Measurements from ENCODE around the gene TP53INP2.
"Not testable (repeated sequence)": the region's sequence is repeated elsewhere in the genome, so short reads cannot be mapped to it uniquely, and the experiment has no call there.

TP53INP2 gene

GRCh38 chr20:34717230-34718095 is 13.3 kb downstream of the TP53INP2 start:
- no peak for TF ChIP-seq CTCF (IDR thresholded peaks at IDR 0.05; ENCODE audit: insufficient read depth, low read depth, low read length, missing control alignments)
- H3K4me3 ChIP-seq (ENCODE audit: low read length) = no peak overlapping the region
- DNase-seq (ENCODE audit: low read depth) = no peak

- not testable (repeated sequence) for DNase-seq (ENCODE audit: low read depth); H3K4me3 ChIP-seq (ENCODE audit: low read length)
Measured at GRCh38 chr20:34719242-34720017, 15.3 kb downstream of the TP53INP2 start.

- H3K4me3 ChIP-seq (ENCODE audit: low read length) = no peak overlapping the region
- DNase-seq (ENCODE audit: low read depth) = no peak
Measured at GRCh38 chr20:34720266-34720665, 16.1 kb downstream of the TP53INP2 start.

GRCh38 chr20:34722560-34722959 is 18.4 kb downstream of the TP53INP2 start:
- not testable (repeated sequence) for H3K4me3 ChIP-seq (ENCODE audit: low read length); DNase-seq (ENCODE audit: low read depth)

More at GRCh38 chr20:34720266-34720665, 16.1 kb downstream of the TP53INP2 start:
- no peak for TF ChIP-seq CTCF (IDR thresholded peaks at IDR 0.05; ENCODE audit: insufficient read depth, low read depth, low read length, missing control alignments)

GRCh38 chr20:34724172-34724571 is 20.0 kb downstream of the TP53INP2 start:
- H3K4me3 ChIP-seq (ENCODE audit: low read length) = no peak overlapping the region
- DNase-seq (ENCODE audit: low read depth) = no peak
- no peak for TF ChIP-seq CTCF (IDR thresholded peaks at IDR 0.05; ENCODE audit: insufficient read depth, low read depth, low read length, missing control alignments)

GRCh38 chr20:34729416-34729815 is 25.3 kb downstream of the TP53INP2 start:
- no peak for TF ChIP-seq CTCF (IDR thresholded peaks at IDR 0.05; ENCODE audit: insufficient read depth, low read depth, low read length, missing control alignments)
- no peak for DNase-seq (ENCODE audit: low read depth)

GRCh38 chr20:34732523-34732922 is 28.4 kb downstream of the TP53INP2 start:
- DNase-seq (ENCODE audit: low read depth) = no peak
- no peak overlapping the region for H3K4me3 ChIP-seq (ENCODE audit: low read length)
- no peak for TF ChIP-seq CTCF (IDR thresholded peaks at IDR 0.05; ENCODE audit: insufficient read depth, low read depth, low read length, missing control alignments)

More at GRCh38 chr20:34729416-34729815, 25.3 kb downstream of the TP53INP2 start:
- H3K4me3 ChIP-seq (ENCODE audit: low read length) = no peak overlapping the region

Data from epithelial cell of esophagus (primary cell).